ENCODE results near the gene CEP164. TPM values are rescaled to one million over a fixed set of nuclear protein-coding genes. Genes with fewer than 3 reads are reported as not detected.

The CEP164 gene
- polyA plus RNA-seq, 1 of the 3 experiments (the other 2 are of a cell fraction) = 27.7 TPM

DNA sequence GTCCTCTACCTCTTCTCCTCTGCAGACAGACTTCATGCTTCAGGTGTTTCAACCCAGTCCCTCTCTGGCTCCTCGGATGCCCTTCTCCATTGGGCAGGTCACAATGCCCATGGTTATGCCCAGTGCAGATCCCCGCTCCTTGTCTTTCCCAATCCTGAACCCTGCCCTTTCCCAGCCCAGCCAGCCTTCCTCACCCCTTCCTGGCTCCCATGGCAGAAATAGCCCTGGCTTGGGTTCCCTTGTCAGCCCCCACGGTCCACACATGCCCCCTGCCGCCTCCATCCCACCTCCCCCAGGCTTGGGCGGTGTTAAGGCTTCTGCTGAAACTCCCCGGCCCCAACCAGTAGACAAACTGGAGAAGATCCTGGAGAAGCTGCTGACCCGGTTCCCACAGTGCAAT is 45.8 kb upstream of the CEP164 start:
- Histone ChIP-seq H3K9ac (no peak overlapping the region; the same call in 1 of the 2 replicates), H3K4me2 (peak overlapping the region; percentile 65)
- POLR2A ChIA-PET = no interaction called here

DNA sequence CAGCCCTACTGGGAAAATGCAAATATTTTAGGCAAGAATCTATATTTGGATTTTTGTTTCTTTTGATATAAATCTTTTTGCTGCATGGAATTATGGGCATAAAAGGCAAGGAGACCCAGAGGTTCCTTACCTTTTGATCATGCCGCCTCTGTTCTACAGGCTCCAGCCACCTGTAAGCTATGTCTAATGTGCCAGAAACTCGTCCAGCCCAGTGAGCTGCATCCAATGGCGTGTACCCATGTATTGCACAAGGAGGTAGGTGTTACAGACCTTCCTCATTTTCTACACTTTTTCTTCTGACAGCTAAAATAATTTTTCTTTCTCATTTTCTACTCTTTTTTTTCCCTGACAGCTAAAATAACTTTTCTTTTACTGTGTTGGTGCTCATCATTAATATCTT is 44.7 kb upstream of the CEP164 start:
- WGBS (ENCODE audit: low lambda C conversion rate) = 93% methylated on average over 3 of the region's 3 CpGs
- no peak for DNase-seq
- ChIA-PET CTCF (no interaction called here), POLR2A (interaction anchor here (0.7 kb wide), 1 partner anchor 1584 kb away, joined by 4 read pairs; no protein-coding TSS in a partner anchor)
- peaks cover 46 to 49% of the 10 kb centered on the region in 2 experiments for H3K36me3 ChIP-seq (replicated peaks in 1 of 2; ENCODE audit: control insufficient read depth in 1 of 2, insufficient read depth in 2 of 2, low read length in 1 of 2)
- H3F3A ChIP-seq (replicated peaks; ENCODE audit: insufficient read depth) = peaks cover 31% of the 10 kb centered on the region
- no peak overlapping the region for H3K4me2 ChIP-seq
- H4K20me1 ChIP-seq (ENCODE audit: insufficient read depth) = no peaks in the 10 kb centered on the region; the same call in 1 of the 2 replicates
- no peak overlapping the region for H3K27ac ChIP-seq (ENCODE audit: low read depth in 2 of 2, low read length in 1 of 2)
- H2AFZ ChIP-seq (ENCODE audit: low read depth) = no peak overlapping the region
- no peaks in the 10 kb centered on the region for H3K27me3 ChIP-seq (ENCODE audit: insufficient read depth)
- no peak for TF ChIP-seq TCF12 (IDR thresholded peaks at IDR 0.05)
- TF ChIP-seq EP300 (IDR thresholded peaks at IDR 0.05; ENCODE audit: borderline replicate concordance in 1 of 2, low read depth in 1 of 2, low read length in 1 of 2) = no peak
- TF ChIP-seq RFX5 (IDR thresholded peaks at IDR 0.05; ENCODE audit: low read length) = no peak
- TF ChIP-seq SMC3 (IDR thresholded peaks at IDR 0.05; ENCODE audit: low read depth, low read length) = no peak
- TF ChIP-seq, protein P1, sequence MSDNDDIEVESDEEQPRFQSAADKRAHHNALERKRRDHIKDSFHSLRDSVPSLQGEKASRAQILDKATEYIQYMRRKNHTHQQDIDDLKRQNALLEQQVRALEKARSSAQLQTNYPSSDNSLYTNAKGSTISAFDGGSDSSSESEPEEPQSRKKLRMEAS (IDR thresholded peaks at IDR 0.05; ENCODE audit: low read depth) = no peak
- H3K4me1 ChIP-seq (ENCODE audit: control insufficient read depth in 1 of 2, insufficient read depth in 2 of 2, low read depth in 1 of 2, low read length in 1 of 2) = peaks cover 0 to 23% of the 10 kb centered on the region in 2 experiments; a peak in 2 of 4 replicates
- H3K4me3 ChIP-seq (ENCODE audit: low read depth in 2 of 2, low read length in 1 of 2) = no peak overlapping the region
- H3K79me2 ChIP-seq (ENCODE audit: insufficient read depth) = no peaks in the 10 kb centered on the region; the same call in none of the 2 replicates
- H3K9me2 ChIP-seq = no peaks in the 10 kb centered on the region
- no peak overlapping the region for H3K9ac ChIP-seq
- no peaks in the 10 kb centered on the region for H3K9me3 ChIP-seq

More for the DNA sequence above, 45.8 kb upstream of the CEP164 start:
- DNase-seq = no peak
- Histone ChIP-seq H3K79me2 (ENCODE audit: insufficient read depth) (peaks cover 3% of the 10 kb centered on the region), H3F3A (replicated peaks; ENCODE audit: insufficient read depth) (peaks cover 31% of the 10 kb centered on the region), H3K4me1 (ENCODE audit: control insufficient read depth in 1 of 2, insufficient read depth in 2 of 2, low read depth in 1 of 2, low read length in 1 of 2) (peaks cover 0 to 24% of the 10 kb centered on the region in 2 experiments; a peak in 2 of 4 replicates), H3K36me3 (replicated peaks in 1 of 2; ENCODE audit: control insufficient read depth in 1 of 2, insufficient read depth in 2 of 2, low read length in 1 of 2) (peaks cover 39 to 46% of the 10 kb centered on the region in 2 experiments), H3K27ac (ENCODE audit: low read depth in 2 of 2, low read length in 1 of 2) (peak overlapping the region in 1 of 2 experiments; percentile 86; a peak in 2 of 4 replicates), H3K4me3 (ENCODE audit: low read depth in 2 of 2, low read length in 1 of 2) (no peak overlapping the region), H3K27me3 (ENCODE audit: insufficient read depth) (no peaks in the 10 kb centered on the region), H3K9me3 (no peaks in the 10 kb centered on the region), H2AFZ (ENCODE audit: low read depth) (no peak overlapping the region), H4K20me1 (ENCODE audit: insufficient read depth) (no peaks in the 10 kb centered on the region; the same call in 1 of the 2 replicates), H3K9me2 (no peaks in the 10 kb centered on the region)
- TF ChIP-seq FOXJ3 (CRISPR knock-in tag; IDR thresholded peaks at IDR 0.05) = no peak
- no peak for TF ChIP-seq CHD2 (IDR thresholded peaks at IDR 0.05; ENCODE audit: low read length, partially characterized antibody)
- no peak for TF ChIP-seq RAD21 (IDR thresholded peaks at IDR 0.05; ENCODE audit: low read length)
- no peak for TF ChIP-seq EP300 (IDR thresholded peaks at IDR 0.05; ENCODE audit: borderline replicate concordance in 1 of 2, low read depth in 1 of 2, low read length in 1 of 2)
- no peak for TF ChIP-seq TAF1 (IDR thresholded peaks at IDR 0.05; ENCODE audit: borderline replicate concordance, low read depth, low read length)
- TF ChIP-seq, protein P2, sequence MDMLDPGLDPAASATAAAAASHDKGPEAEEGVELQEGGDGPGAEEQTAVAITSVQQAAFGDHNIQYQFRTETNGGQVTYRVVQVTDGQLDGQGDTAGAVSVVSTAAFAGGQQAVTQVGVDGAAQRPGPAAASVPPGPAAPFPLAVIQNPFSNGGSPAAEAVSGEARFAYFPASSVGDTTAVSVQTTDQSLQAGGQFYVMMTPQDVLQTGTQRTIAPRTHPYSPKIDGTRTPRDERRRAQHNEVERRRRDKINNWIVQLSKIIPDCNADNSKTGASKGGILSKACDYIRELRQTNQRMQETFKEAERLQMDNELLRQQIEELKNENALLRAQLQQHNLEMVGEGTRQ (IDR thresholded peaks at IDR 0.05; ENCODE audit: borderline replicate concordance, low read depth, low read length) = no peak
- no peak for TF ChIP-seq ELF1 (IDR thresholded peaks at IDR 0.05)
- TF ChIP-seq RCOR1 (IDR thresholded peaks at IDR 0.05; ENCODE audit: low read length) = no peak
- no peak for TF ChIP-seq POLR2AphosphoS5 (IDR thresholded peaks at IDR 0.05; ENCODE audit: low read depth, low read length)
- TF ChIP-seq, protein P3, sequence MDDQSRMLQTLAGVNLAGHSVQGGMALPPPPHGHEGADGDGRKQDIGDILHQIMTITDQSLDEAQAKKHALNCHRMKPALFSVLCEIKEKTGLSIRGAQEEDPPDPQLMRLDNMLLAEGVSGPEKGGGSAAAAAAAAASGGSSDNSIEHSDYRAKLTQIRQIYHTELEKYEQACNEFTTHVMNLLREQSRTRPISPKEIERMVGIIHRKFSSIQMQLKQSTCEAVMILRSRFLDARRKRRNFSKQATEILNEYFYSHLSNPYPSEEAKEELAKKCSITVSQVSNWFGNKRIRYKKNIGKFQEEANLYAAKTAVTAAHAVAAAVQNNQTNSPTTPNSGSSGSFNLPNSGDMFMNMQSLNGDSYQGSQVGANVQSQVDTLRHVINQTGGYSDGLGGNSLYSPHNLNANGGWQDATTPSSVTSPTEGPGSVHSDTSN (IDR thresholded peaks at IDR 0.05) = no peak
- 96% methylated on average over 7 of the region's 7 CpGs for WGBS (ENCODE audit: low lambda C conversion rate)
- CTCF ChIA-PET = no interaction called here
